ENCODE measurements around the gene AMER3. TPM values are rescaled to one million over a fixed set of nuclear protein-coding genes. Genes with fewer than 3 reads are reported as not detected.
A peak's percentile ranks its signal among the peaks of the same experiment; 100 is the strongest.
"Not testable (repeated sequence)": the region's sequence is repeated elsewhere in the genome, so short reads cannot be mapped to it uniquely, and the experiment has no call there.

The AMER3 gene
- total and polyA plus RNA-seq, 2 experiments from 2014 or later: 0.26 to 1.2 TPM

GRCh38 chr2:130727286-130727924 lies 27.9 kb upstream of the AMER3 start:
- no peaks in the 10 kb centered on the region for H3K27me3 ChIP-seq
- TF ChIP-seq, protein P1, sequence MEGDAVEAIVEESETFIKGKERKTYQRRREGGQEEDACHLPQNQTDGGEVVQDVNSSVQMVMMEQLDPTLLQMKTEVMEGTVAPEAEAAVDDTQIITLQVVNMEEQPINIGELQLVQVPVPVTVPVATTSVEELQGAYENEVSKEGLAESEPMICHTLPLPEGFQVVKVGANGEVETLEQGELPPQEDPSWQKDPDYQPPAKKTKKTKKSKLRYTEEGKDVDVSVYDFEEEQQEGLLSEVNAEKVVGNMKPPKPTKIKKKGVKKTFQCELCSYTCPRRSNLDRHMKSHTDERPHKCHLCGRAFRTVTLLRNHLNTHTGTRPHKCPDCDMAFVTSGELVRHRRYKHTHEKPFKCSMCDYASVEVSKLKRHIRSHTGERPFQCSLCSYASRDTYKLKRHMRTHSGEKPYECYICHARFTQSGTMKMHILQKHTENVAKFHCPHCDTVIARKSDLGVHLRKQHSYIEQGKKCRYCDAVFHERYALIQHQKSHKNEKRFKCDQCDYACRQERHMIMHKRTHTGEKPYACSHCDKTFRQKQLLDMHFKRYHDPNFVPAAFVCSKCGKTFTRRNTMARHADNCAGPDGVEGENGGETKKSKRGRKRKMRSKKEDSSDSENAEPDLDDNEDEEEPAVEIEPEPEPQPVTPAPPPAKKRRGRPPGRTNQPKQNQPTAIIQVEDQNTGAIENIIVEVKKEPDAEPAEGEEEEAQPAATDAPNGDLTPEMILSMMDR (IDR thresholded peaks at IDR 0.05; ENCODE audit: low read depth, low read length): peak; percentile 6
- H3K9me3 ChIP-seq (ENCODE audit: low read depth): no peaks in the 10 kb centered on the region
- no peaks in the 10 kb centered on the region for H3K36me3 ChIP-seq
- peak overlapping the region; percentile 66 for H3K27ac ChIP-seq
- H3K4me1 ChIP-seq (ENCODE audit: low read depth): peaks cover 9% of the 10 kb centered on the region
- H3K4me3 ChIP-seq: peak overlapping the region; percentile 34
- peak; percentile 85 to 96 for DNase-seq (ENCODE audit: low read depth in 1 of 2, low spot score in 1 of 2)

GRCh38 chr2:130728007-130728454 lies 27.3 kb upstream of the AMER3 start:
- no peaks in the 10 kb centered on the region for H3K36me3 ChIP-seq
- peak overlapping the region; percentile 34 for H3K4me3 ChIP-seq
- H3K9me3 ChIP-seq (ENCODE audit: low read depth): no peaks in the 10 kb centered on the region
- H3K27me3 ChIP-seq: no peaks in the 10 kb centered on the region
- peak overlapping the region; percentile 66 for H3K27ac ChIP-seq
- DNase-seq (ENCODE audit: low read depth in 1 of 2, low spot score in 1 of 2): peak; percentile 21 to 52
- H3K4me1 ChIP-seq (ENCODE audit: low read depth): peaks cover 9% of the 10 kb centered on the region
- TF ChIP-seq, protein P1 (IDR thresholded peaks at IDR 0.05; ENCODE audit: low read depth, low read length): no peak

GRCh38 chr2:130728549-130729316 lies 26.6 kb upstream of the AMER3 start, which contains the start of gene GPR148:
TSS of gene GPR148 (plus strand) at chr2:130729070. CDS start at chr2:130729152, 82 bp downstream.
- Histone ChIP-seq H3K4me1 (ENCODE audit: low read depth) (peaks cover 9% of the 10 kb centered on the region), H3K27me3 (no peaks in the 10 kb centered on the region), H3K9me3 (ENCODE audit: low read depth) (no peaks in the 10 kb centered on the region), H3K27ac (peak within 1 kb of the TSS; percentile 66), H3K4me3 (peak within 1 kb of the TSS; percentile 34), H3K36me3 (no peaks in the 10 kb centered on the region)
- DNase-seq (ENCODE audit: low read depth in 1 of 2, low spot score in 1 of 2): no peak
- TF ChIP-seq, protein P1 (IDR thresholded peaks at IDR 0.05; ENCODE audit: low read depth, low read length): no peak

GRCh38 chr2:130729322-130730299 lies 25.7 kb upstream of the AMER3 start:
- Histone ChIP-seq H3K27me3 (no peaks in the 10 kb centered on the region), H3K27ac (no peak overlapping the region), H3K4me1 (ENCODE audit: low read depth) (peaks cover 9% of the 10 kb centered on the region), H3K4me3 (no peak overlapping the region), H3K9me3 (ENCODE audit: low read depth) (no peaks in the 10 kb centered on the region), H3K36me3 (no peaks in the 10 kb centered on the region)
- TF ChIP-seq, protein P1 (IDR thresholded peaks at IDR 0.05; ENCODE audit: low read depth, low read length): no peak
- no peak for DNase-seq (ENCODE audit: low read depth in 1 of 2, low spot score in 1 of 2)

DNA sequence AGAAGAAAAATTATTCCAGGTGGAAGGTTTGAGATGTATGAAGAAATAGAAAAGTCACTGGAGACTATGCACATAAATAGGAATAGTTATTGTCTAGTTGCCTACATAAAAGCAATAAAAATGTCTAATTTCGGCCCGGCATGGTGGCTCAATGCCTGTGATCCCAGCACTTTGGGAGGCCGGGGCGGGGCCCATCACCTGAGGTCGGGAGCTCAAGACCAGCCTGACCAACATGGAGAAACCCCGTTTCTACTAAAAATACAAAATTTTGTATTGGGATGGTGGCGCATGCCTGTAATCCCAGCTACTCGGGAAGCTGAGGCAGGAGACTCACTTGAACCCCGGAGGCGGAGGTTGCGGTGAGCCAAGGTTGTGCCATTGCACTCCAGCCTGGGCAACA lies 23.1 kb upstream of the AMER3 start:
- H3K36me3 ChIP-seq; H3K4me1 ChIP-seq (ENCODE audit: low read depth); H3K27ac ChIP-seq; DNase-seq (ENCODE audit: low read depth in 1 of 2, low spot score in 1 of 2); H3K4me3 ChIP-seq; H3K9me3 ChIP-seq (ENCODE audit: low read depth); H3K27me3 ChIP-seq: not testable (repeated sequence)
